HG02973 (cell line): ENCODE results near the gene SDK2.

Source experiments
- ATAC-seq: cut with Tn5 transposase; IDR thresholded peaks from one replicate; pipeline ENCODE4 v1.9.1; 2021; ENCODE audit warnings: moderate library complexity; ENCODE audit not compliant: unreplicated experiment

Gene SDK2

DNA sequence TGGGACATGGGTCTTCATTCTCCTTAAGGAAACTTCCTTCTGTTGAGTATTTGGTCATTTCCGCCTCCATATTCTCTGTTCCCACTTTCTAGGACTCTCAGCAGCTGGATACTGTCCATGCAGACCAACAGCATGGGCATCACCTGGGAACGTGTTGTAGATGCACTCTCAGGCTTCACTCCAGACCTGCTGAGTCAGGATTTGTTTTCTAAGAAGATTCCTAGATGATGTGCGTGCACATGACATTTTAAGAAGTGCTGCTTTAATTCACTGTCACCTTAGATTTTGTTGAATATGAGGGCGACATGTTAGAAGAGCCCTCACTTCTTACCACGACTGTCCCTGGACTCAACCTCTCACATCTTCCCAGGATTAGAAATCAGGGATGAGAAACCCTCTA, 10.0 kb upstream of the SDK2 start:
- ATAC-seq = no peak

- no peak for ATAC-seq
Observed at GRCh38 chr17:73653810-73654209, 9.6 kb upstream of the SDK2 start.

GRCh38 chr17:73652886-73653480, 8.7 kb upstream of the SDK2 start:
- no peak for ATAC-seq

- ATAC-seq = no peak
Observed at GRCh38 chr17:73650617-73651200, 6.5 kb upstream of the SDK2 start.

DNA sequence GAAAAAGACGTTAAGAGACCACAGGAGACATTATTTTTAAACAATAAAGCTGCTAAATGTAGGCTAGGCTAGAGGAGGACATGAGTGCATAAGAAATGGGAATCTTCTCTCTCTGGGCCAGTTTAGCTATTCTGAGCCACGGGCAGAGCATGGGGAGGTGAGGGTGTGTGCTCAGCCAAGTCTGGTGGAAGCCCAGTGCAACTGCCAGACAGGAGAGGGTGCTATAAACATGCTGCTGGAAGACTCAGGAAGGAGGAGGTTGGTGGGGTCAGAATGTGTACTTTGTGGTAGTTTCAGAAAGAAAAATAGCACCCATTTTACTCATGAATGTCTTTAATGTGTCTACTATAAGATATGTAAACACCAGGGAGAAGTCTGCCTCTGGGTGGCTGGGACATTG, 5.9 kb upstream of the SDK2 start:
- no peak for ATAC-seq

DNA sequence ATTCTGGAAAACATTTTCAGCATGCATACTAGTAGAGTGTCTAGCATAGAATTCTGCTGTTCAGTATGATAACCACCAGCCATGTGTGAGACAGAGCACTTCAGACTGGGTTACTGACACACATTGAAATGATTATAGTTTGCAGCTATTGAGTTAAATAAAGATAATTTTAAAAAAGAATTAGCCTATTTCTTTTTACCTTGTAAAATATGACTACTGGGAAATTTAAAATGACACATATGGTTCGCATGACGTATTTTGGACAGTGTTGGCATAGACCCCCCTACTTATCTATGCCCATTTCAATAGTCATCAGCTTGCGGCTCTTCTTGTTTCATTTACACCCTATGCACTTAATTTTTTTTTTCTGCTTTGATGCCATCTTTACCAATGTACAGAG, 4.7 kb upstream of the SDK2 start:
- ATAC-seq = no peak

DNA sequence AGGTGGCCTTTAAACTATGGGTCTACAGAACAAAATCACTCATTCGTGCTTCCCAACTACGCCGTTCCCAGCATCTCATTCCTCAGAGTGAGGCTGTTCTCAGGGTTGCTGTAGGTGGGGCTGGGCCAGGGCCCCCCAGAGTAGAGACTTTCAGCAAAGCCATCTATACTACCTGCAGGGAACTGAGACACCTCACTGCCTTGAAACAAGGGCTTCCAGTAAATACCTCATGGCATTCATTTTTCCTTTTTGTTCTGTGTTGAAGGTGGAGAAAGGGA, 4.2 kb upstream of the SDK2 start:
- no peak for ATAC-seq

DNA sequence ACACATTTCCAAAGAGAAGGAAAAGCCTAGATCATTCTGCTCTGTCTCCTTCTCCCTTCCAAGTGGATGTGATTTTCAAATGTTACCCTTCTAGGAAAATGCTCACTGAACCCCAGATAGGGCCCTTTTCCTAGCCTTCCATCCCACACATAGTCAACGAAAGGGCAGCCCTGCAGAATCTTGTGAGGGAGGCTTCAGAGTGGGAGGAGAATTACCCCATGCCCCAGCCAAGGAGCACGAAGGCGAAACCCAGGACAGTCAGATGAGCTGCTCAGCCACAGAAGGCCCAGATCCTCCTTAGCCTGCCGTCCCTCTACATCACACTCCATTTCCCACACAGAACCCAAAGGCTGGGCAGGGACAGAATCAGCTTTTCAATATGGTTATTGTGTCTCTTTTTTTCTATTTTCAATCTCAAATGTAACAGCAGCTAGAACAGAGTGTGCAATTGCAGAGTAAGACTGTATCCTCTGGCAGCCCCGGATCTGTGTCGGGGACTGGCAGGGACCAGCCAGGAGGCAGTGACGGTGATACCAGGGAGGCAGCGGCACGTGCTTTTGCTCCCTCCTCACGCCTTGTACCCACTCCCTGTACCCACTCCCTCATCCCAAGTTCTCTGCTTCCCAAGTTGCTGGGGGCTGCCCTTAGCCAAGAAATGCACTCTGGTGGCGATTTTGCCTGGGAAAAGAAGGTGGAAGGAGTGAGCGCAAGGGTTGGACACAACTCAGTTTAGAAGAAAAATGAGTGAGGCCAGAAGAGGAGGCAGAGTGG, 3.7 kb upstream of the SDK2 start:
- ATAC-seq = no peak

GRCh38 chr17:73647301-73647695, 3.1 kb upstream of the SDK2 start:
- ATAC-seq = no peak

DNA sequence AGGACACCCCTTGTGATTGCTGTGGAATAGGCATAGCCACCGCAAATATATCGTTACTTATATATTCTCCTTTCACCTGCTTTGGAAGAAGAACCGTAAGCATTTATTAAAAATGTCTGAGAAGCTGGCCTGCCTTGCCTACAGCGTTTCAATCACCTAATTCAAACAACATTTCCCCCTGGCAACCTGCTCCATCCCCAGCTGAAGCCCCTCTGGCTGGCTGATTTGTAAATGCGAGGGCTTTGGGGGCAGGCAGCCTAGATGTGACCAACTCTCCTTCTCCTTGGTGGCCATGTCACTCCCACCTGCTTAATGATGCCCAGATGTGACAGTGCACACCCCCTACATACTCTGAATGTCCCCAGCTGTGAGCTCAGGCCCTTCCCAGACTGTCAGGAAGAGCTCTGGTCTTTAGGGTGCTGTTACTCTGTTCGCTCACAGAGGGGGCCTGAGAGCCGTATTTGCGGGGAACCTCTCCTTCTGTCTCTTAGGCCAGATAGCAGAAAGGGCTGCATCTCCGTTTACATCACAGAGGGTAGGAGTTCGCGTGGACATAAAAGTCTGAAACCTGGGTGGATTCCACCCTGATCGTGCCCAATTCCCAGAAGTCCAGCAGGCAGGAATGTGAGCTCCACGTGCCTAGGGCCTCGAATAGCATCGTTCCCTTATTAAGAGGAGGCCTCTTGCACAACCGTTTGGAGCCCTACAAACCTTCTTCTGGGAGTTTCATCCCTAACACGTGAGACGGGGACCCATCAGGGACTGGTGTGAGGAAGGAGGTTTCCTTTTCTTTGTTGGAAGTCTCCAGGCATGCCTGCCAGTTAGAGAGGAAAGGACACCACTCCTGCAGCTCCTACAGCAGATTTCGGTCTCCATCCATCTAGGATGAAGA, 2.4 kb upstream of the SDK2 start:
- ATAC-seq = no peak

DNA sequence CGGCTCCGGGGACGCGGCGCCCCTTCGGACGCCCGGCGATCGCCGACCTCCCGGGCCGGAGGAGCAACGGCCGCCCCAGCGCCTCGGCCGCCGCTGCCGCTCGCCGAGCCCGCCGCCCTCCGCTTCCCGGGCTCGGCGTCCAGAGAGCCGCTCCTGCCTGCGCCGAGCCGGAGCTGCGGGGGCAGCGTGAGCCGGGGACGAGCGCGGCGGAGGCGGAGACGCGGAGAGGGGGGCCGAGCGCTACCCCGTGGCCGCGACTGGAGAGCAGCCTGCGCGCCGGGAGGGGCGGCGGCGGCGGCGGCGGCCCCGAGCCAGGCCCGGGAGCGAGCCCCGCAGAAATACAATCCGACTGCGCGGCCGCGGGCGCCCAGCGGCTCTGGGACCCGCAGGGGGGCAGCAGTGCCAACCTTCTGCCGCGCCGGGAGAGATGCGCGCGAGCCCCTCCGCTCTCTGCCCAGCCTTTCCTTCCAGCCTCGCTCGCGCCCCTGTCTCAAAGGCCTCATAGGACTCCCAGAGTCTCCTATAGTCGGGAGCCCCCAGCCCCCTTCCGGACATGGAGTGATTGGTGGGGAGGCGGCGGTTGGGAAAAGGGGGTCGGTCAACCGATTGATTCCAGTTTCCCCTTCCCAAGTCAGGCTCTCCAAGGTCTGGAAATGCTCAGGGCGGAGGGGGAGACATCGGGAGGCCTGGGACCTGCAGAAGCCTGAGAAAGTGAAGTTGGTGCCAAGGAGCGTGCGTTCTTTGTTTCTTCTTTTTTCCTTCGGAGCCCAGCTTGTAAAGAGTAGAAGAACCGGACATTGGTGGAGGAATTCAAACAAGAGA, 1.0 kb upstream of the SDK2 start:
- no peak for ATAC-seq

GRCh38 chr17:73643852-73644144, 447 bp downstream of the SDK2 start:
- ATAC-seq = no peak

DNA sequence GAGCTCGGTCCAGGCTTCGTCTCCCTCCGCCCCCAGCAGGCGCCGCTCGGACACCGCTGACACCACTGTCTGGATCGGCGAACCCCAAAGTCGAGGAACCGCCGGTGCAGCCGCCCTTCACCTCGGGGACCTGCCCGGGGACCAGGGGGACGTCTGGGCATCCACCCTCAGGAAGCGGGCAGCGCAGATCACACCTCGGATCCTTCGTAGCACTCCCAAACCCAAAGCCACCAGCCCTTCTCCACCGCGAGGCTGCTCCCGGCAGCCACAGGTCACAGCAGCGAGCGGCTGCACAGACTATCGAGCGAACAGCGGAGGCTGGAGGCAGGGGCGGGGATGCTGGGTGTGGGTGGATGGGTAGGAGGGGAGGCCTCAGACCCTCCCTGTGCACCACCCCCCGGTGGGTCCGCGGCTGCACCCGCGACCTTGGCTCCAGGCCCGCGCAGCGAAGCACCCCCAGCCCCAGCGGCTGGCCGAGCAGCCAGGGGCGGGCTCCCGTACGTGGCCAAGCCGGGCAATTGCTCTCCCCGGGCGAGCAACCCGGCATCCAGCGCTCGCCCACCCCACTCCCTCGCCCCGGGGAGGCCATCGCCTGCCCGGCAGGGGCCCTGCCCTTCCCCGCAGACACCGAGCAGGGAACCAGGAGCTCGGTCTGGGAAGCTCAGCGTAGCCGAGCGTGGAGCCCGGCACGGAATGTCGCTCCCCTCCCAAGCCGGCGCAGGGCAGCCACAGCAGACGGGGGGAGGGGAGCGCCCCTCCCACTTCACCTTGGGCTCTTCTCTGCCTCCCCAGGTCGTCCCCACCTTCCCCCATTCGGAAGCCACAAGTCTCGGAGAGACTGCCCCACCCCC, 1.0 kb downstream of the SDK2 start:
- no peak for ATAC-seq

- ATAC-seq = no peak
Observed at GRCh38 chr17:73642659-73643000, 1.6 kb downstream of the SDK2 start.

DNA sequence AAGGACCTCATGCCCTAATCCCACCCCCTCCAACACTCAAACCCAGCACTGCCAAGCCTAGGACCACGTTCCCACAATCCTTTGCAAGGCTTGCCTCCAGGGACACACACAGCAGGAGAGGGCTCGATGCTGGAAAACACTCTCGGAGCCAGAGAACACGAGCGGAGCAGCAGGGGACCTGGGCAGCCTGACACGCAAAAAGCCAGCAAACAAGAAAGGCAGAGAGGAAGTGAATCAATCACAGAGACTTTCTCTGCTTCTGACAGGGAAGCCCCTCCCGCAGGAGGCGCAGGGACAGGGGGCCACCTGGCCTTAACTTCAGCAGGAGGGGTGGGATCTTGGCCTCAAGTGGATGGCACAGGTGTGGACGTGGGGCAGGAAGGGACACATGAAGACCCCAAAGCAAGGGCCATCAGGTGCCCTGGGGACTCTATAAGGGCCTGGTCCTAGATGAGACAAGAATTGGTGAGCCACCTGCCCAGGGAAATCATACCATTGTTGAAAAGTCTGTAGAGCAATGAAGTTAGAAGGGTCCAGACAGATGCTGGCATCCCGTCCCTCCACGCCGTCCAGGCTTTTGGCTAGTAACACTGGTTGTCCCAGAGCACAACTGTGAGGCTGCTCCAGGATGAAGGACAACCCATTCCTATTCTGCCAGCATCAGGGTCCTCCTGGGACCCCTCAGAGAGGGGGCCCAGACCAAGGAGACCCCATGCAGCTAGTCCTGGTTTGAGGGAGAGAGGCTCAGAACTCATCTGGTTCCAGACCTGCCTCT, 2.2 kb downstream of the SDK2 start:
- ATAC-seq = no peak

GRCh38 chr17:73640691-73641090, 3.6 kb downstream of the SDK2 start:
- ATAC-seq = no peak

- ATAC-seq = no peak
Observed at GRCh38 chr17:73639932-73640331, 4.3 kb downstream of the SDK2 start.

GRCh38 chr17:73639322-73639721, 4.9 kb downstream of the SDK2 start:
- no peak for ATAC-seq

DNA sequence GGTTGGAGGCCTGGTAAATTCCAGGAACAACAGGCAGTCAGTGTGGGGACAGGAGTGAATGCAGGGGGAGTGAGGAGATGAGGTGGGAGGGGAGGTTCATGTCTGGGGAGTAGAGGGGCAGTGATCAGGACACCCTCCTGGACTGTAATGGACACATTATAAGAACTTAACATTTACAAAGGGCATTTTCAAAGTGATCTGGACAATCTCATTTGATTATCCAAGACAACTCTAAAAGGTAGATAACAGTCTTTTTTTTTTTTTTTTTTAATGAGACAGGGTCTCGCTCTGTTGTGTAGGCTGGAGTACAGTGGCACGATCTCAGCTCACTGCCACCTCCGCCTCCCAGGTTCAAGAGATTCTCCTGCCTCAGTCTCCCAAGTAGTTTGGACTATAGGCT, 5.7 kb downstream of the SDK2 start:
- ATAC-seq = no peak

GRCh38 chr17:73637866-73638265, 6.4 kb downstream of the SDK2 start:
- ATAC-seq = no peak
